Measurements from ENCODE around the gene DPEP1. TPM values are rescaled to one million over a fixed set of nuclear protein-coding genes. Genes with fewer than 3 reads are reported as not detected.
A peak's percentile ranks its signal among the peaks of the same experiment; 100 is the strongest.

The DPEP1 gene
- 0.10 TPM for total RNA-seq (2013)
- polyA plus RNA-seq (not detected), polyA minus RNA-seq (not detected in 2 replicates), total RNA-seq (0 to 0.58 (median 0.05) reads per million in 11 experiments)

DNA sequence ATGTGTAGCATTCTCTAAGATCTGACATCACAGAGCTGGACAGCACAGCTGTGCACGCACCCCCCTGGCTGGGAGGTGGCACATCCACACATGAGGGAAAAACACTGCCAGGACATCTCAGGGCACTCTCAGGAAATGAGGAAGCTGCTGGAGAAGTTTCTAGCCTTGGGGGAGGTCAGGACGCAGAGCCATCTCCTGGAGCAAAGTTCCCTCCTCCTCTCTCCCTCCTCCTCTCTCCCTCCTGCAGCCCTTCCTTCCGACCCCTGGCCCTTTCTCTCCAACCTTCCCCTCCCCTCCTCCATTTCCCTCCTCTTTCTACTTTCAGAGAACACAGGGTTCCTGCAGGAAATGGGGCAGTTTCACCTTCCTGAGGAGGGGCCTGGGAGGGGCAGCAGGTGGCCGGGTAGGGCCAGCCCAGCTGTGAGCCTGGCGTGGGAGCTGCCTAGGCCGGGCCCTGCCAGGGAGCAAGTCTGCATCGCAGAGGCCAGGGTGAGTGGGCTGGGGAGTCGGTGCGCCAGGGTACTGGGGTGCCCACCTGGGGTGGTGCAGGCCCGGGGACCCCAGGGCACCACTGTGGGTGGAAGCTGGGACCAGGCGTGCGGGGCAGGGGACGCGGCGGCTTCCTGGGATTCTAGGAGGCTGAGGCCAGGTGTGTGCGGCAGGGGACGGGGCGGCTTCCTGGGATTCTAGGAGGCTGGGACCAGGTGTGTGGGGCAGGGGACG is at the start of gene DPEP1:
DPEP1 (plus strand) TSS at position 412 of the 723 bp plus-strand sequence. CDS start 16,769 bp downstream, outside the sequence.
- Mint-ChIP-seq H3K27ac (no peak within 1 kb of the TSS), H3K4me3 (no peak within 1 kb of the TSS), H3K9me3 (peaks cover 0 to 5% (median 0%) of the 10 kb centered on the region in 7 donors), H3K36me3 (no peaks in the 10 kb centered on the region), H3K27me3 (ENCODE audit: low read depth in 3 of 3) (peaks cover 6 to 15% (median 6%) of the 10 kb centered on the region in 3 donors), H3K4me1 (no peaks in the 10 kb centered on the region)
- H3K9ac ChIP-seq (ENCODE audit: insufficient read depth, low read length, poor library complexity, severe bottlenecking), result no peak within 1 kb of the TSS
- H3K36me3 ChIP-seq (replicated peaks in 1 of 2; ENCODE audit: control insufficient read depth in 1 of 2, insufficient read depth in 2 of 2, low read length in 2 of 2), result no peaks in the 10 kb centered on the region
- no peaks in the 10 kb centered on the region for H3K27me3 ChIP-seq (ENCODE audit: control insufficient read depth in 2 of 2, insufficient read depth in 2 of 2, low read length in 2 of 2)
- no peaks in the 10 kb centered on the region for H3K4me1 ChIP-seq (ENCODE audit: control insufficient read depth in 1 of 2, insufficient read depth in 2 of 2, low read length in 2 of 2)
- no peaks in the 10 kb centered on the region for H4K20me1 ChIP-seq (ENCODE audit: insufficient read depth, low read length)
- no peak within 1 kb of the TSS for H3K4me2 ChIP-seq (replicated peaks; ENCODE audit: extremely low read depth, low read length, poor library complexity, severe bottlenecking)
- WGBS (ENCODE audit: insufficient coverage), result 63% methylated on average over 18 of the region's 19 CpGs
- H3K27ac ChIP-seq (ENCODE audit: low read depth in 1 of 2, low read length in 2 of 2), result no peak within 1 kb of the TSS
- no peak within 1 kb of the TSS for H3K4me3 ChIP-seq (replicated peaks in 1 of 3; ENCODE audit: low read depth in 2 of 3, low read length in 3 of 3)
- no peak for DNase-seq
- no peak within 1 kb of the TSS for H2AFZ ChIP-seq (ENCODE audit: insufficient read depth, low read depth, low read length, poor library complexity, severe bottlenecking)
- TF ChIP-seq, protein P1, sequence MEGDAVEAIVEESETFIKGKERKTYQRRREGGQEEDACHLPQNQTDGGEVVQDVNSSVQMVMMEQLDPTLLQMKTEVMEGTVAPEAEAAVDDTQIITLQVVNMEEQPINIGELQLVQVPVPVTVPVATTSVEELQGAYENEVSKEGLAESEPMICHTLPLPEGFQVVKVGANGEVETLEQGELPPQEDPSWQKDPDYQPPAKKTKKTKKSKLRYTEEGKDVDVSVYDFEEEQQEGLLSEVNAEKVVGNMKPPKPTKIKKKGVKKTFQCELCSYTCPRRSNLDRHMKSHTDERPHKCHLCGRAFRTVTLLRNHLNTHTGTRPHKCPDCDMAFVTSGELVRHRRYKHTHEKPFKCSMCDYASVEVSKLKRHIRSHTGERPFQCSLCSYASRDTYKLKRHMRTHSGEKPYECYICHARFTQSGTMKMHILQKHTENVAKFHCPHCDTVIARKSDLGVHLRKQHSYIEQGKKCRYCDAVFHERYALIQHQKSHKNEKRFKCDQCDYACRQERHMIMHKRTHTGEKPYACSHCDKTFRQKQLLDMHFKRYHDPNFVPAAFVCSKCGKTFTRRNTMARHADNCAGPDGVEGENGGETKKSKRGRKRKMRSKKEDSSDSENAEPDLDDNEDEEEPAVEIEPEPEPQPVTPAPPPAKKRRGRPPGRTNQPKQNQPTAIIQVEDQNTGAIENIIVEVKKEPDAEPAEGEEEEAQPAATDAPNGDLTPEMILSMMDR (IDR thresholded peaks at IDR 0.05), result no peak
- H3K9me3 ChIP-seq (replicated peaks in 1 of 2; ENCODE audit: control insufficient read depth in 1 of 2, insufficient read depth in 1 of 2, low read length in 2 of 2), result no peaks in the 10 kb centered on the region
- intact Hi-C loops (cut with micrococcal nuclease), result no loop called here
- no peaks in the 10 kb centered on the region for H3K79me2 ChIP-seq (ENCODE audit: insufficient read depth, low read length)

DNA sequence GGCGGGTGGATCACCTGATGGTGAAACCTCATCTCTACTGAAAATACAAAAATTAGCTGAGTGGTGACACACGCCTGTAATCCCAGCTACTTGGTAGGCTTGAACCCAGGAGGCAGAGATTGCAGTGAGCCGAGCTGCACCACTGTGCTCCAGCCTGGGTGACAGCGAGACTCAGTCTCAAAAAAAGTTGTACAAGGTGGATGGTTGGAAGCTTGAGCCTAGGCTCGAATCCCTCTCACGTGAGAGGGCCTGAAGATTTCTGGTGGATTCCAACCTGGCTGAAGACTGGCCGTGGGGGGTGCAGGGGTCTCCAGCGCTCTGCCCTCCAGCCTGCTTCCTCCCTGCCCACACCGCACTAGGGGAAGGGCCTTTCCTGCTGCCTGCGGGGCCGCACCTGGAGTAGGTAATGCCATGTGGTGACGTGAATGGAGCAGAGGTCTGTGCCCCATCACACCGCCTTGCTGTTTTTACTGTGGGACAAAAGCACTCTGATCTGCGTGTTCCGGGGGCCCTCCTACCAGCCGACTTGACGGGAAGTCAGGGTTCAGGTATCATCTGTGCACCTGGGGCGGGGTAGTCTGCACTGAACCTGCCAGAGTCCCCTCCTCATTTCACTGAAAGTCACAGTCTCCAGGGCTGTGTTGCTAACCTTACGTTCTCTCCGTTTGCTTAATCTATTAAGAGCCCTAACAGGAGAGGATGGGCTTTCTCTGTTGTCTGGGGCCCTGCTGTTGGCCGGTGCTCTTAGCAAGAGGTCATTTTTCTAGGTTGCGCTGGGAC is 48.8 kb upstream of the DPEP1 start:
- Histone ChIP-seq H3K27ac (ENCODE audit: low read depth in 1 of 2, low read length in 2 of 2) (no peak overlapping the region), H3K4me3 (replicated peaks in 1 of 3; ENCODE audit: low read depth in 2 of 3, low read length in 3 of 3) (no peak overlapping the region), H2AFZ (ENCODE audit: insufficient read depth, low read depth, low read length, poor library complexity, severe bottlenecking) (no peak overlapping the region), H3K9ac (ENCODE audit: insufficient read depth, low read length, poor library complexity, severe bottlenecking) (no peak overlapping the region), H3K36me3 (replicated peaks in 1 of 2; ENCODE audit: control insufficient read depth in 1 of 2, insufficient read depth in 2 of 2, low read length in 2 of 2) (peaks cover 35 to 36% of the 10 kb centered on the region in 2 donors), H3K4me2 (replicated peaks; ENCODE audit: extremely low read depth, low read length, poor library complexity, severe bottlenecking) (peak overlapping the region; percentile 71), H4K20me1 (ENCODE audit: insufficient read depth, low read length) (peaks cover 55% of the 10 kb centered on the region), H3K9me3 (replicated peaks in 1 of 2; ENCODE audit: control insufficient read depth in 1 of 2, insufficient read depth in 1 of 2, low read length in 2 of 2) (no peaks in the 10 kb centered on the region), H3K79me2 (ENCODE audit: insufficient read depth, low read length) (peaks cover 22% of the 10 kb centered on the region), H3K4me1 (ENCODE audit: control insufficient read depth in 1 of 2, insufficient read depth in 2 of 2, low read length in 2 of 2) (peaks cover 29 to 51% of the 10 kb centered on the region in 2 donors), H3K27me3 (ENCODE audit: control insufficient read depth in 2 of 2, insufficient read depth in 2 of 2, low read length in 2 of 2) (peaks cover 0 to 2% of the 10 kb centered on the region in 2 donors)
- Mint-ChIP-seq H3K4me1 (peaks cover 54% of the 10 kb centered on the region), H3K27me3 (ENCODE audit: low read depth in 3 of 3) (peaks cover 5 to 7% (median 6%) of the 10 kb centered on the region in 3 donors), H3K27ac (peak overlapping the region in 2 of 7 donors; percentile 5 to 30), H3K36me3 (peaks cover 41 to 43% of the 10 kb centered on the region in 2 donors), H3K4me3 (peak overlapping the region in 1 of 2 donors; percentile 57), H3K9me3 (no peaks in the 10 kb centered on the region)
- intact Hi-C loops (cut with micrococcal nuclease), result loop anchor here in 1 of 2 donors (5.0 kb wide), 2 partner anchors 158 to 308 kb away; partner anchors contain the start of genes TCF25, VPS9D1 and ZNF276
- WGBS (ENCODE audit: insufficient coverage), result 84% methylated on average over 9 of the region's 22 CpGs
- DNase-seq, result no peak
- TF ChIP-seq, protein P1 (IDR thresholded peaks at IDR 0.05), result no peak

Measured in CD14-positive monocyte (primary cell).